ENCODE data around the gene MYO10. TPM values are rescaled to one million over a fixed set of nuclear protein-coding genes. Genes with fewer than 3 reads are reported as not detected.
A peak's percentile ranks its signal among the peaks of the same experiment; 100 is the strongest.
"Not testable (repeated sequence)": the region's sequence is repeated elsewhere in the genome, so short reads cannot be mapped to it uniquely, and the experiment has no call there.

MYO10 gene
- total RNA-seq, 2 donors from 2014 or later: not detected

- ATAC-seq; H3K36me3 Mint-ChIP-seq; H3K4me1 Mint-ChIP-seq (ENCODE audit: low read depth in 2 of 2); DNase-seq (ENCODE audit: low spot score); H3K27me3 Mint-ChIP-seq; H3K27ac Mint-ChIP-seq; H3K9me3 Mint-ChIP-seq; H3K4me3 Mint-ChIP-seq: not testable (repeated sequence)
These were observed 218.1 kb downstream of the MYO10 start for GRCh38 chr5:16718036-16718435.

DNA sequence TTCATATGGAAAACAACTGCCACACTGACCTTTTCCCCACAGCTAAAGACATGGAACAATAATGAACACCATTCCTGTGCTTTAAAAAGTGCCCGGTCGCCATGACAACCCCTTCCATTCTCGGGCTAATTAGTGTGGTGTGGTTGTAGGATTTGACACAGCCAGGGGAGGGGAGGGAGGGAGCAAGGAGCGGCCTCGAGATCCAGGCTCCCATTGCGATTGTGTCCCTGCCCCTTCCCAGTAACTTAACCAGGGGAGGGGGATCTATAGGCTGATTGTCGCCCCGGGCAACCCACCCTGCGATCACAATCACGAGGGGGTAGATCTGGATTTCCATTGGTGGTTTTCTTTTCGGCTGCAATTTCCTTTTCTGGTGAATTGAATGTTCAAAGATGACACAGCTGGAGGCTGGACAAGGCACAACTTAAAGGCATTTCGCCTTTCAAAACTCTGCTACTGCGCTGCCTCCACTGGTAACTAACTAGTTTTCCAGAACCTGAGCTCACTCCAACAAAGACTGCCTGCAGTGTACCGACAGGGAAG is 222.6 kb downstream of the MYO10 start:
- no peak overlapping the region for H3K27ac Mint-ChIP-seq
- no peak overlapping the region for H3K4me3 Mint-ChIP-seq
- ATAC-seq (no peak), DNase-seq (ENCODE audit: low spot score) (no peak)
- H3K9me3 Mint-ChIP-seq: no peaks in the 10 kb centered on the region
- peaks cover 0 to 3% of the 10 kb centered on the region in 2 donors for H3K27me3 Mint-ChIP-seq
- H3K4me1 Mint-ChIP-seq (ENCODE audit: low read depth in 2 of 2): no peaks in the 10 kb centered on the region
- H3K36me3 Mint-ChIP-seq: no peaks in the 10 kb centered on the region

- Mint-ChIP-seq H3K4me3 (no peak overlapping the region), H3K27me3 (peaks cover 0 to 3% of the 10 kb centered on the region in 2 donors), H3K27ac (no peak overlapping the region), H3K9me3 (no peaks in the 10 kb centered on the region), H3K36me3 (no peaks in the 10 kb centered on the region), H3K4me1 (ENCODE audit: low read depth in 2 of 2) (no peaks in the 10 kb centered on the region)
- ATAC-seq (no peak), DNase-seq (ENCODE audit: low spot score) (no peak)
These were observed 223.5 kb downstream of the MYO10 start for GRCh38 chr5:16712620-16713019.

DNA sequence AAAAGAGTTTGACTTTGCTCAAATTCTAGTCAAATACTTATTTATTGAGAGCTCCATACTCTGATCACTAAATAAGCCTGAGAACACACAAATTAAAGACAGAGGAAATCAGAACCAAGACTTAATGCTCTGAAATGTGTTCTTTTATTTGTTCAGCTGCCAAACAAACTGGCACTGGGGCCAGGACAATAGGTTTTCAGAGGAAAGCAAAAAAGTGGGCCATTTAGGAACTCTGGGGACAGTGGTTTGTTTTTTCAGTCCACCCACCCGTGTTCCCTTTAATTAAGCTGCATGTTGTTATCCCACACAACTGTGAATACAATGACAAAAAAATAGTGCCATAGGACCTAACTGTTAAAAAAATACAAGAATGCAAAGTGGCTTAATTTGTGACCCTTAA is 223.9 kb downstream of the MYO10 start:
- no peaks in the 10 kb centered on the region for H3K4me1 Mint-ChIP-seq (ENCODE audit: low read depth in 2 of 2)
- H3K27me3 Mint-ChIP-seq: peaks cover 0 to 3% of the 10 kb centered on the region in 2 donors
- H3K36me3 Mint-ChIP-seq: no peaks in the 10 kb centered on the region
- H3K27ac Mint-ChIP-seq: no peak overlapping the region
- no peak for DNase-seq (ENCODE audit: low spot score)
- H3K9me3 Mint-ChIP-seq: no peaks in the 10 kb centered on the region
- H3K4me3 Mint-ChIP-seq: no peak overlapping the region
- no peak for ATAC-seq

- H3K27me3 Mint-ChIP-seq: peaks cover 0 to 3% of the 10 kb centered on the region in 2 donors
- ATAC-seq: no peak
- H3K36me3 Mint-ChIP-seq: no peaks in the 10 kb centered on the region
- H3K27ac Mint-ChIP-seq: no peak overlapping the region
- no peaks in the 10 kb centered on the region for H3K9me3 Mint-ChIP-seq
- no peaks in the 10 kb centered on the region for H3K4me1 Mint-ChIP-seq (ENCODE audit: low read depth in 2 of 2)
- H3K4me3 Mint-ChIP-seq: no peak overlapping the region
- DNase-seq (ENCODE audit: low spot score): no peak
These were observed 226.2 kb downstream of the MYO10 start for GRCh38 chr5:16709691-16710433.

GRCh38 chr5:16707869-16708192 is 228.3 kb downstream of the MYO10 start:
- DNase-seq (ENCODE audit: low spot score): no peak
- no peak for ATAC-seq

DNA sequence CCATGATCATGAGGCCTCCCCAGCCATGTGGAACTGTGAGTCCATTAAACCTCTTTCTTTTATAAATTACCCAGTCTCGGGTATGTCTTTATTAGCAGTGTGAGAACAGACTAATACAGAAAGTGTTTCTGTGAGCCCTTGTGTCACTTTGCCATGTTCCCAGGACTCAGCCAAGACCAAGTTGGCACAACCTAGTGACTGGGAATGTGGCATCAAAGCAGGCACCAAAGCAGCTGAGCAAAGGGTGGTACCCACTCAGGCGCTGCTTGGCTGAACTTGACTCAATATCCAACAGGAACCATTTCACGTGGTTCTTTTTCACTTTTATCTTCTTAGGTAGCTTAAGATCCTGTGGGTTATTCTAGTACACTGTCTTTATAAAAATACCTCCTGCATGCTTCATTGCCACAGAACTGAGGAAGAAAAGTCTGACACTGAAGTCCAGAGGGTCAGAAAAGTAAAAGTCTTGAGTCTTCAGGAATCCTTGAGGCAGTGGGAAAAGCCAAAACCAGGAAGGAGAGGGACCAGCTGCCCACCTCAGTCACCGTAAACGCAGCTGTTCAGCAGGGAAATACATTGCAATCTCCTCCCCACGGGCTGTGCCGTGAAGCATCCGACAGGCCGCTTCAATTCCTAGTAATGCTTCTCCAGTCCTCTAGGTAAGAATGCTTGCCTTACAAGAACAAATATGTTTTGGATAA is 228.8 kb downstream of the MYO10 start:
- Mint-ChIP-seq H3K36me3 (no peaks in the 10 kb centered on the region), H3K4me3 (no peak overlapping the region), H3K27me3 (no peaks in the 10 kb centered on the region), H3K9me3 (no peaks in the 10 kb centered on the region), H3K4me1 (ENCODE audit: low read depth in 2 of 2) (no peaks in the 10 kb centered on the region), H3K27ac (no peak overlapping the region)
- ATAC-seq (no peak), DNase-seq (ENCODE audit: low spot score) (no peak)

More at GRCh38 chr5:16707869-16708192, 228.3 kb downstream of the MYO10 start:
- H3K27me3 Mint-ChIP-seq: no peaks in the 10 kb centered on the region
- no peak overlapping the region for H3K4me3 Mint-ChIP-seq
- H3K36me3 Mint-ChIP-seq: no peaks in the 10 kb centered on the region
- H3K9me3 Mint-ChIP-seq: no peaks in the 10 kb centered on the region
- no peak overlapping the region for H3K27ac Mint-ChIP-seq
- H3K4me1 Mint-ChIP-seq (ENCODE audit: low read depth in 2 of 2): no peaks in the 10 kb centered on the region

DNA sequence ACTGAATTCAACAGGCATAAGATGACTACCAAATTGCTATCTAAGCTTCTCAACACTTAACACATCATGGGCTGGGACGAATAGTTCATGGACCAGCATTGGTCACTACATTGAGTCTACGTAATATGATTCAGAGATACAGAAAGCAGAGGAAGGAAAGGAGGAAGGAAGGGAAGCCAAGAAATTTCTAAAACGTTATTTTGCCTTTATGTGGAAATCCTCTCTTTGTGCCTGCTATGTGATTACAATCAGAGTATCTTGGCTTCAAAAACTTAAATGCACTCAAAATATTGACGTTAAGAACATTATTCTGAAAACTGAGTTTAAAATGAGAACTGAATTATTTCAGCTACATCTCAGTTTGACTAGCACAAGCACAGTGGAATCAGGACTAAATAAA is 231.1 kb downstream of the MYO10 start:
- no peaks in the 10 kb centered on the region for H3K36me3 Mint-ChIP-seq
- ATAC-seq (no peak), DNase-seq (ENCODE audit: low spot score) (no peak)
- no peaks in the 10 kb centered on the region for H3K9me3 Mint-ChIP-seq
- no peak overlapping the region for H3K27ac Mint-ChIP-seq
- no peak overlapping the region for H3K4me3 Mint-ChIP-seq
- no peaks in the 10 kb centered on the region for H3K4me1 Mint-ChIP-seq (ENCODE audit: low read depth in 2 of 2)
- H3K27me3 Mint-ChIP-seq: peaks cover 0 to 3% of the 10 kb centered on the region in 2 donors

DNA sequence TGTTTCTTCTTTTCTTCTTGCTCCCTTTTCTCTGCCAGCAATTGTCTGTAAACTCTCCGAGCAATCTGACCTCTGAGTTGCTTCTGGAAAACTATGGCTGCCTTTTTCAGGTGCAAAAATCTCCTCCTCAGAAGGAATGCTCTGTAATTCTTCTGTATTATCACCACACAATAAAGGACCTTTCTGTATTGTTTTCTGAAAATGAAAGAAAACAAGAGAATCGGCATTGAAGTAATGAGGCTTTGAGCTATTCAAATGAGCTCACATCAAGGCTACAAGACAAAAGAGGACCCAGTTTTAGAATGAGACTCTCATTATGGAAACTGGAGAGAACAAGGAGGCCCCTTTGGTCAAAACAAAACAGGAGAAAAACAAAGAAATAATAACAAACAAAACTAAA is 233.1 kb downstream of the MYO10 start:
- DNase-seq (ENCODE audit: low spot score) (no peak), ATAC-seq (no peak)
- no peaks in the 10 kb centered on the region for H3K4me1 Mint-ChIP-seq (ENCODE audit: low read depth in 2 of 2)
- no peak overlapping the region for H3K4me3 Mint-ChIP-seq
- H3K9me3 Mint-ChIP-seq: peaks cover 3% of the 10 kb centered on the region
- peaks cover 0 to 6% of the 10 kb centered on the region in 2 donors for H3K27me3 Mint-ChIP-seq
- H3K27ac Mint-ChIP-seq: no peak overlapping the region
- H3K36me3 Mint-ChIP-seq: no peaks in the 10 kb centered on the region

GRCh38 chr5:16701134-16702099 is 234.7 kb downstream of the MYO10 start:
- no peaks in the 10 kb centered on the region for H3K36me3 Mint-ChIP-seq
- peaks cover 7% of the 10 kb centered on the region for H3K9me3 Mint-ChIP-seq
- H3K27ac Mint-ChIP-seq: no peak overlapping the region
- H3K4me1 Mint-ChIP-seq (ENCODE audit: low read depth in 2 of 2): no peaks in the 10 kb centered on the region
- ATAC-seq: peak; percentile 33 to 48
- H3K27me3 Mint-ChIP-seq: peaks cover 0 to 9% of the 10 kb centered on the region in 2 donors
- no peak for DNase-seq (ENCODE audit: low spot score)
- H3K4me3 Mint-ChIP-seq: no peak overlapping the region

GRCh38 chr5:16700081-16700480 is 236.0 kb downstream of the MYO10 start:
- no peak overlapping the region for H3K27ac Mint-ChIP-seq
- H3K4me1 Mint-ChIP-seq (ENCODE audit: low read depth in 2 of 2): no peaks in the 10 kb centered on the region
- no peak overlapping the region for H3K4me3 Mint-ChIP-seq
- H3K27me3 Mint-ChIP-seq: peaks cover 0 to 9% of the 10 kb centered on the region in 2 donors
- no peaks in the 10 kb centered on the region for H3K36me3 Mint-ChIP-seq
- peaks cover 7% of the 10 kb centered on the region for H3K9me3 Mint-ChIP-seq
- ATAC-seq (no peak), DNase-seq (ENCODE audit: low spot score) (no peak)

- DNase-seq (ENCODE audit: low spot score): no peak
- Mint-ChIP-seq H3K4me3 (no peak overlapping the region), H3K27me3 (peaks cover 0 to 6% of the 10 kb centered on the region in 2 donors), H3K27ac (no peak overlapping the region), H3K36me3 (no peaks in the 10 kb centered on the region), H3K4me1 (ENCODE audit: low read depth in 2 of 2) (no peaks in the 10 kb centered on the region), H3K9me3 (peaks cover 7% of the 10 kb centered on the region)
- no peak for ATAC-seq
These were observed 240.3 kb downstream of the MYO10 start for GRCh38 chr5:16695779-16696178.

DNA sequence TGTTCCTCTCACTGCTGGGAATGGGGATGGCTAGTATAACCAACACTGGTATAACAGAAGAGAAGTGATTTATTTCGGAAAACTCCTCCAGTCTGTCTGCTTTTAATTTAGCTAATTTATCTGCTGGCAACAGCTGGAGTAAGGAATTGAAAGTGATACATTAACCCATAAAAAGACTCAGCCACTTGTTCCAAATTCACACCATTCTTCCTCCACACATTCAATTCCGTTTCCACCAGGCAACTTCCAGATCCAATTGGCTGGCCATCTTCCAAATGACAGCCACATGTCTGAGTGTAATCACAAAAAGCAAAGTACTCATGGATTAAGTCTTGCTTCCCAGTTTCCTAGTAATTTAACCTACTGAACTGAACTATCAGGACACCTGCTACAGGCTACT is 242.2 kb downstream of the MYO10 start:
- Mint-ChIP-seq H3K27ac (no peak overlapping the region), H3K4me1 (ENCODE audit: low read depth in 2 of 2) (no peaks in the 10 kb centered on the region), H3K36me3 (no peaks in the 10 kb centered on the region), H3K4me3 (no peak overlapping the region), H3K9me3 (peaks cover 6% of the 10 kb centered on the region), H3K27me3 (peaks cover 0 to 8% of the 10 kb centered on the region in 2 donors)
- ATAC-seq (no peak), DNase-seq (ENCODE audit: low spot score) (no peak)

Measured in natural killer cell treated with Interleukin-12 subunit alpha and Interleukin-12 subunit beta and Interleukin-15 and Interleukin-18, amount 100 ng/mL, for 72 hours (primary cell).